Measurements from ENCODE around the gene CFAP46. TPM values are rescaled to one million over a fixed set of nuclear protein-coding genes. Genes with fewer than 3 reads are reported as not detected.

The CFAP46 gene
- total and polyA plus RNA-seq, 2 of the 8 experiments (the other 6 are each of a cell fraction or from before 2014, with no cell fraction given) = 2.6 to 4.8 TPM

DNA sequence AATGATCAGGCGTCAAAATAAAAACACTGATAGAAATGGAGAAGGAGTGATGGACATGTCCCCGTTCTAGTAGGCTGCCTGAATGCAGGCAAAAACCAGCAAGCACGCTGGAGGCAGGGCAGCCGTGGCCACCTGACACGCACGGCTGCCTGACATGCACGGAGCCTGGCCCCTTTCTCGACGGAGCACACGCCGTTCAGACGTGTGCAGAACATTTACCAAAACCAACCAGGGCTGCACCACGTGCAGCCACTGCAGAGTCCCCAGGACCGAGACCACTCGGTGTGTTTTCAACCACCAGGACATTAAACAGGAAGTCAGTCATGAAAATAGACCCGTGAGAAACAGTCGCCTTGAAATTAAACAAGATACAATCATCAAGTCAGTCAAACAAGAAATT, 94.5 kb downstream of the CFAP46 start:
- Histone ChIP-seq H3K23ac (ENCODE audit: insufficient read length) (no peak overlapping the region), H3K4me3 (ENCODE audit: extremely low read depth in 1 of 4, insufficient read depth in 2 of 4, low read depth in 3 of 4, low read length in 4 of 4) (no peak overlapping the region), H3K23me2 (ENCODE audit: low read depth, low read length) (no peaks in the 10 kb centered on the region), H3K56ac (replicated peaks; ENCODE audit: insufficient read length, low read depth, low read length) (no peak overlapping the region), H2BK15ac (ENCODE audit: low read length) (no peak overlapping the region), H3K9me3 (ENCODE audit: insufficient read depth in 2 of 2, low read depth in 1 of 2, low read length in 1 of 2) (peaks cover 3 to 8% of the 10 kb centered on the region in 2 experiments), H2BK120ac (replicated peaks; ENCODE audit: low read depth, low read length) (no peak overlapping the region), H3K4ac (replicated peaks; ENCODE audit: insufficient read length, low read depth, low read length) (no peak overlapping the region), H3K79me2 (ENCODE audit: control insufficient read depth in 1 of 2, insufficient read depth in 2 of 2, low read length in 2 of 2) (no peaks in the 10 kb centered on the region), H4K8ac (ENCODE audit: extremely low read depth, insufficient read depth, low read length) (no peak overlapping the region), H4K20me1 (replicated peaks in 1 of 2; ENCODE audit: control insufficient read depth in 1 of 2, insufficient read depth in 2 of 2, low read length in 2 of 2) (no peaks in the 10 kb centered on the region), H2BK5ac (ENCODE audit: low read depth, low read length) (no peak overlapping the region), H3K9ac (replicated peaks in 1 of 4; ENCODE audit: extremely low read depth in 1 of 4, low read depth in 3 of 4, low read length in 3 of 4) (no peak overlapping the region), H3K27me3 (replicated peaks in 1 of 4; ENCODE audit: control insufficient read depth in 3 of 4, extremely low read depth in 1 of 4, insufficient read depth in 3 of 4, low read length in 3 of 4) (no peaks in the 10 kb centered on the region), H2AFZ (ENCODE audit: low read length) (no peak overlapping the region), H3K4me1 (replicated peaks in 1 of 4; ENCODE audit: control insufficient read depth in 3 of 4, insufficient read depth in 4 of 4, low read length in 3 of 4) (no peaks in the 10 kb centered on the region; a peak in 1 of 7 replicates), H3K14ac (ENCODE audit: insufficient read length) (no peak overlapping the region), H2BK12ac (ENCODE audit: low read depth, low read length) (no peak overlapping the region), H4K5ac (ENCODE audit: insufficient read length, low read depth, low read length) (no peak overlapping the region), H2AK5ac (ENCODE audit: low read depth, low read length) (no peak overlapping the region), H3K79me1 (ENCODE audit: low read depth, low read length) (no peaks in the 10 kb centered on the region), H3K4me2 (ENCODE audit: insufficient read depth in 1 of 2, low read depth in 2 of 2, low read length in 2 of 2) (no peak overlapping the region), H3K18ac (ENCODE audit: extremely low read depth, low read length) (no peak overlapping the region), H4K91ac (replicated peaks; ENCODE audit: insufficient read length, low read length) (no peak overlapping the region), H3K36me3 (ENCODE audit: control insufficient read depth in 2 of 4, insufficient read depth in 4 of 4, low read length in 3 of 4) (no peaks in the 10 kb centered on the region), H3K27ac (ENCODE audit: low read depth, low read length) (no peak overlapping the region), H2BK20ac (ENCODE audit: low read length) (no peak overlapping the region)
- DNase-seq (ENCODE audit: low read depth in 1 of 2, low spot score in 2 of 2) = no peak
- FAIRE-seq = no peak
- POLR2A ChIA-PET (ENCODE audit: partially characterized antibody) = no interaction called here
- TF ChIP-seq JUND (IDR thresholded peaks at IDR 0.05; ENCODE audit: low read length) = no peak
- TF ChIP-seq, protein P1, sequence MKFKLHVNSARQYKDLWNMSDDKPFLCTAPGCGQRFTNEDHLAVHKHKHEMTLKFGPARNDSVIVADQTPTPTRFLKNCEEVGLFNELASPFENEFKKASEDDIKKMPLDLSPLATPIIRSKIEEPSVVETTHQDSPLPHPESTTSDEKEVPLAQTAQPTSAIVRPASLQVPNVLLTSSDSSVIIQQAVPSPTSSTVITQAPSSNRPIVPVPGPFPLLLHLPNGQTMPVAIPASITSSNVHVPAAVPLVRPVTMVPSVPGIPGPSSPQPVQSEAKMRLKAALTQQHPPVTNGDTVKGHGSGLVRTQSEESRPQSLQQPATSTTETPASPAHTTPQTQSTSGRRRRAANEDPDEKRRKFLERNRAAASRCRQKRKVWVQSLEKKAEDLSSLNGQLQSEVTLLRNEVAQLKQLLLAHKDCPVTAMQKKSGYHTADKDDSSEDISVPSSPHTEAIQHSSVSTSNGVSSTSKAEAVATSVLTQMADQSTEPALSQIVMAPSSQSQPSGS (IDR thresholded peaks at IDR 0.05; ENCODE audit: low read length) = no peak
- CTCF ChIA-PET (ENCODE audit: partially characterized antibody) = interaction anchor here (1.9 kb wide), 1 partner anchor 45 kb away, joined by 8 read pairs; no protein-coding TSS in a partner anchor
- 92% methylated on average over 17 of the region's 17 CpGs; no CpG with 5 or more reads in 1 of the 2 experiments for WGBS, 2 experiments (ENCODE audit: extremely low coverage in 1 of 2, insufficient coverage in 1 of 2, insufficient read length in 1 of 2, insufficient replicate concordance in 2 of 2, low coverage in 1 of 2, low lambda C conversion rate in 2 of 2, missing lambda C conversion rate in 1 of 2)
